GM23248 (cell line): ENCODE measurements around the gene MACROD2.

Experiments
- EZH2 ChIP-seq: fragments of 200-600 bp; sonication (generic); IDR thresholded peaks from 2 replicates; pipeline ENCODE4 v1.6.1; 2018; ENCODE audit warnings: antibody characterized with exemption, mild to moderate bottlenecking; ENCODE audit not compliant: insufficient read depth, poor library complexity, severe bottlenecking
- EZH2phosphoT487 ChIP-seq: fragments of 200-600 bp; sonication (generic); IDR thresholded peaks from 2 replicates; pipeline ENCODE4 v1.6.1; 2018; ENCODE audit warnings: antibody characterized with exemption, moderate library complexity, mild to moderate bottlenecking, low read depth; ENCODE audit not compliant: insufficient read depth

DNA sequence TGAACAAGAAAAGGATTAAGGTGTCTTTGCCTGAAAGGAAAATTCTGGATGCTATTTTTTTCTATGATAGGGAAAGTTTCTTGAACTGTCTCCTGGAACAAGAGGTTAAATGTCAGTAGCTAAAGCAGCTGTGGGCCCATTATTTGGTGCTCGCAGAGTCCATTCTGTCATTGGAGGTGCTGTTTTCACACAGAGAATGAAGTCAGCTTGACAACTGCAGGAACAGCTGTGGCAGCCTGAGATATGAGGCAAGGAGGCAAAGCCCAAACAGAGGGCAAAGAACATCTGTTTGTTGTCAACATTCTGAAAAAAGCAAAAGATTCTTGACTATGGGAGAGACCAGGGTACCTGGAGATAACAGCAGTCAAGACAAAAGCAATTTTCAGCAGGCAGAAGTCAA, 2029.8 kb downstream of the MACROD2 start:
- no peak for TF ChIP-seq EZH2
- no peak for TF ChIP-seq EZH2phosphoT487
